Heart left ventricle (tissue), 13 donors: ENCODE data around the gene ATP1A1.

Source experiments
- POLR2A ChIP-seq, 2 donors: fragments of 450-650 bp; IDR thresholded peaks; one replicate each; pipeline ENCODE4 v1.6.1; 2017; ENCODE audit warnings: antibody characterized with exemption in 2 of 2, mild to moderate bottlenecking in 2 of 2, moderate library complexity in 2 of 2
- TF ChIP-seq, protein P1 (sequence below), 12 donors: fragments of 200-600 bp; sonication (generic) in 4 of 12; IDR thresholded peaks; one replicate each; pipeline versions ENCODE4 v1.5.0 to v1.8.0; 2018 to 2022; ENCODE audit warnings: antibody characterized with exemption in 12 of 12, mild to moderate bottlenecking in 5 of 12
- donor health status: ischemic (EF 13 %, LVEDD 7.1; RV severe dilation, severe dysfunction).
- donor health status: DM: no; HTN: yes; CAD: no.
- donor health status: DM: no; HTN: no; CAD: no.
- donor health status: ischemic (EF 25% LVEDD 6.9; RV normal size, moderate dysfunction).
- donor health status: ischemic (EF 25% LVEDD 5.7; RV mildly dilated, moderate dysfunction).
- donor health status: ischemic (EF 35%, LVEDD 5.7; RV mildly dilated, moderate dysfunction).
- donor health status: nonischemic (EF 11% LVEDD 7.7; RV severe dilation, severe dysfunction).
- donor health status: DM: yes; HTN: yes; CAD: no.
- donor health status: PGD.
- donor health status: ischemic (EF 29% LVEDD 5.4; RV normal size, mild dysfunction).
- donor health status: nonischemic (EF 23%, LVEDD 6.1; RV moderate dilation, normal function).

DNA sequence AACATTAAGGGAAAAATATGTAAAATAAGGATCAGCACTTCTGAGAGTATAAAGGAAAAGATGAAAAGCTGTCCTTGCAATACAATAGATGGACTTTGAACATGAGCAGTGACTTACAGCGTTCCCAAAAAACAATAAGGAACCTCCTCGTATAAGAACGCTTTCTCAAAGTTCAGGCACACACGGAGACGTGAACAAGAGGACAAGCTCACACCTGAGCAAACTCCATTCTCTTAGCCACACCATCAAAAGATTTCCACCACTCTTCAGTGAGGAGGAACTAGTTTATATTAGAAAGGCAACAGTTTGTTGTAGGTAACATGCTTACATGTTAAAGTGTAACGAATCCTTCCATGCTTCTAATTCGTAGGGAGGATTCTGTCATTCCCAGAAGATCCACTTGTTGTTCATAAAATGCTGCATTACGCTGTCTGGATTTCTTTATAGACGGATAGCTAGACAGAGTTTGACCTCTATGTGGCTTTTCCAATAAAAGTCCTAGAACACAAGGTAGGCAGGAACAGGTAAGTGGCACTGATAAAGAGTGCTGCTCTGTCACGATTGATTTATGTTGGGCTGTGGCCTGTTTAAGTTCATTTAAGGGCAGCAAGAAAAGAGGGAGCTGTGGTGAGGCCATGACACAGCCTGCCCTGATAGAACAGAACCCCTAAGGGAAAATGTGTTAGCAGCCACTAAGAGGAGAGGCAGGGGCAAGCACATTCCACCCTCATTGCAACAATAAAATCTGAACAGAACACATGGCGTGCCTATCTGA, 37.0 kb upstream of the ATP1A1 start:
- no peak for TF ChIP-seq POLR2A (IDR thresholded peaks at IDR 0.05)
- TF ChIP-seq, protein P1, sequence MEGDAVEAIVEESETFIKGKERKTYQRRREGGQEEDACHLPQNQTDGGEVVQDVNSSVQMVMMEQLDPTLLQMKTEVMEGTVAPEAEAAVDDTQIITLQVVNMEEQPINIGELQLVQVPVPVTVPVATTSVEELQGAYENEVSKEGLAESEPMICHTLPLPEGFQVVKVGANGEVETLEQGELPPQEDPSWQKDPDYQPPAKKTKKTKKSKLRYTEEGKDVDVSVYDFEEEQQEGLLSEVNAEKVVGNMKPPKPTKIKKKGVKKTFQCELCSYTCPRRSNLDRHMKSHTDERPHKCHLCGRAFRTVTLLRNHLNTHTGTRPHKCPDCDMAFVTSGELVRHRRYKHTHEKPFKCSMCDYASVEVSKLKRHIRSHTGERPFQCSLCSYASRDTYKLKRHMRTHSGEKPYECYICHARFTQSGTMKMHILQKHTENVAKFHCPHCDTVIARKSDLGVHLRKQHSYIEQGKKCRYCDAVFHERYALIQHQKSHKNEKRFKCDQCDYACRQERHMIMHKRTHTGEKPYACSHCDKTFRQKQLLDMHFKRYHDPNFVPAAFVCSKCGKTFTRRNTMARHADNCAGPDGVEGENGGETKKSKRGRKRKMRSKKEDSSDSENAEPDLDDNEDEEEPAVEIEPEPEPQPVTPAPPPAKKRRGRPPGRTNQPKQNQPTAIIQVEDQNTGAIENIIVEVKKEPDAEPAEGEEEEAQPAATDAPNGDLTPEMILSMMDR (IDR thresholded peaks at IDR 0.05), result no peak
